IMR-90 (cell line): ENCODE data around the gene BAZ1A. TPM values are rescaled to one million over a fixed set of nuclear protein-coding genes. Genes with fewer than 3 reads are reported as not detected.

Experiments
- ATAC-seq: fragments of 200-7000 bp; cut with Tn5 transposase; 2 replicates; pipeline ENCODE4 v1.9.1; 2020; ENCODE audit warnings: low read depth, mild to moderate bottlenecking, moderate library complexity
- BruUV-seq: library from RNA; stranded (reverse); fragments of 400-500 nt; replicated peaks from 2 replicates; lab custom pipeline; 2021; lab: Mats Ljungman, UMichigan
- CTCF ChIA-PET: fragments of 300-600 bp; formaldehyde crosslinking; extraction: SDS; loops from one replicate; lab custom pipeline; 2021; ENCODE audit warnings: antibody characterized with exemption; lab: Yijun Ruan, JAX
- POLR2A ChIA-PET: fragments of 300-600 bp; sonication (Branson Sonifier 250); formaldehyde crosslinking; loops from one replicate; lab custom pipeline; 2022; ENCODE audit warnings: antibody characterized with exemption; ENCODE audit not compliant: unreplicated experiment; lab: Charles Lee
- DNase-seq: peaks from one replicate; pipeline ENCODE4 v3.0.0; 2013
- H2AFZ ChIP-seq: replicated peaks from 2 replicates; pipeline ENCODE3; 2013; ENCODE audit warnings: low read length, mild to moderate bottlenecking; ENCODE audit not compliant: poor library complexity
- H2AK5ac ChIP-seq: 2 replicates; pipeline ENCODE4 v1.6.1; 2013; ENCODE audit warnings: low read depth, low read length, inconsistent platforms
- H2AK9ac ChIP-seq: replicated peaks from 2 replicates; pipeline ENCODE3; 2013; ENCODE audit warnings: mild to moderate bottlenecking, low read depth, low read length, moderate library complexity; ENCODE audit not compliant: poor library complexity
- H2BK120ac ChIP-seq: 2 replicates; pipeline ENCODE4 v1.6.1; 2013; ENCODE audit warnings: low read depth, low read length, inconsistent platforms
- H2BK15ac ChIP-seq: 3 replicates; pipeline ENCODE4 v1.6.1; 2013; ENCODE audit warnings: low read depth, low read length, inconsistent platforms
- H2BK20ac ChIP-seq: 2 replicates; pipeline ENCODE4 v1.6.1; 2013; ENCODE audit warnings: low read depth, mild to moderate bottlenecking, inconsistent platforms, low read length, moderate library complexity
- H2BK5ac ChIP-seq: 2 replicates; pipeline ENCODE4 v1.6.1; 2013; ENCODE audit warnings: mild to moderate bottlenecking, low read depth, low read length, inconsistent platforms; ENCODE audit not compliant: poor library complexity, severe bottlenecking
- H3K14ac ChIP-seq: replicated peaks from 2 replicates; pipeline ENCODE4 v1.6.1; 2013; ENCODE audit warnings: low read depth, low read length, inconsistent platforms
- H3K18ac ChIP-seq: 2 replicates; pipeline ENCODE4 v1.6.1; 2013; ENCODE audit warnings: low read depth, low read length, control low read depth
- H3K23ac ChIP-seq: 2 replicates; pipeline ENCODE4 v1.6.1; 2013; ENCODE audit warnings: low read depth, low read length, inconsistent platforms
- H3K27ac ChIP-seq: 2 replicates; pipeline ENCODE4 v1.5.1; 2013; ENCODE audit warnings: mild to moderate bottlenecking, control low read depth, low read length; ENCODE audit not compliant: insufficient read depth
- H3K27me3 ChIP-seq: 2 replicates; pipeline ENCODE4 v1.6.1; 2013; ENCODE audit warnings: low read length; ENCODE audit not compliant: control insufficient read depth, insufficient read depth
- H3K36me3 ChIP-seq: 2 replicates; pipeline ENCODE4 v1.6.1; 2013; ENCODE audit warnings: low read length, mixed read lengths; ENCODE audit not compliant: control insufficient read depth, insufficient read depth
- H3K4ac ChIP-seq: 2 replicates; pipeline ENCODE4 v1.6.1; 2013; ENCODE audit warnings: low read depth, low read length, inconsistent platforms
- H3K4me1 ChIP-seq: 2 replicates; pipeline ENCODE4 v1.6.1; 2013; ENCODE audit warnings: low read length, mixed read lengths; ENCODE audit not compliant: control insufficient read depth, insufficient read depth
- H3K4me2 ChIP-seq: 2 replicates; pipeline ENCODE4 v1.6.1; 2013; ENCODE audit warnings: low read depth, mild to moderate bottlenecking, control low read depth, low read length, moderate library complexity
- H3K4me3 ChIP-seq: 2 replicates; pipeline ENCODE4 v1.5.1; 2013; ENCODE audit warnings: low read depth, mild to moderate bottlenecking, control low read depth, low read length, moderate library complexity; ENCODE audit not compliant: insufficient read depth
- H3K56ac ChIP-seq: 2 replicates; pipeline ENCODE4 v1.6.1; 2013; ENCODE audit warnings: low read length, inconsistent platforms; ENCODE audit not compliant: insufficient read depth; ENCODE audit errors: extremely low read depth
- H3K79me1 ChIP-seq, 2 experiments: 2 replicates each; pipeline ENCODE4 v1.6.1; 2013; ENCODE audit warnings: low read length in 2 of 2, inconsistent platforms in 1 of 2, low read depth in 1 of 2
- H3K9ac ChIP-seq: 2 replicates; pipeline ENCODE4 v1.6.1; 2013; ENCODE audit warnings: low read depth, low read length, control low read depth
- H3K9me1 ChIP-seq: 2 replicates; pipeline ENCODE4 v1.6.1; 2013; ENCODE audit warnings: low read length, inconsistent platforms; ENCODE audit not compliant: insufficient read depth
- H3K9me3 ChIP-seq: 2 replicates; pipeline ENCODE4 v1.6.1; 2013; ENCODE audit warnings: low read length; ENCODE audit not compliant: control insufficient read depth, insufficient read depth
- H4K20me1 ChIP-seq: 2 replicates; pipeline ENCODE4 v1.6.1; 2013; ENCODE audit warnings: low read length, inconsistent platforms; ENCODE audit not compliant: insufficient read depth
- H4K5ac ChIP-seq: 2 replicates; pipeline ENCODE4 v1.6.1; 2013; ENCODE audit warnings: mild to moderate bottlenecking, low read depth, low read length, control low read depth
- H4K8ac ChIP-seq, 2 experiments: 2 replicates each; pipeline ENCODE4 v1.6.1; 2013; ENCODE audit warnings: low read depth in 2 of 2, low read length in 2 of 2, control low read depth in 1 of 2, inconsistent platforms in 1 of 2
- H4K91ac ChIP-seq: 2 replicates; pipeline ENCODE4 v1.6.1; 2013; ENCODE audit warnings: low read depth, low read length, inconsistent platforms; ENCODE audit not compliant: insufficient read depth
- BHLHE40 ChIP-seq: fragments of 150-350 bp; IDR thresholded peaks from 2 replicates; pipeline ENCODE4 v1.6.1; 2016; ENCODE audit warnings: mild to moderate bottlenecking, low read depth, low read length
- CHD1 ChIP-seq: IDR thresholded peaks from 2 replicates; pipeline ENCODE4 v1.6.1; 2012; ENCODE audit warnings: low read depth, low read length, improper control_type of control experiment
- CTCF ChIP-seq: conservative IDR thresholded peaks from 2 replicates; pipeline ENCODE4 v1.5.1; 2012; ENCODE audit warnings: mild to moderate bottlenecking, low read depth, low read length, improper control_type of control experiment
- ELK1 ChIP-seq: fragments of 150-350 bp; IDR thresholded peaks from 2 replicates; pipeline ENCODE4 v1.6.1; 2016; ENCODE audit warnings: low read depth, mild to moderate bottlenecking, low read length, moderate library complexity, borderline replicate concordance
- FOS ChIP-seq: fragments of 150-350 bp; IDR thresholded peaks from 2 replicates; pipeline ENCODE4 v1.6.1; 2016; ENCODE audit warnings: low read depth, low read length
- MAFK ChIP-seq: IDR thresholded peaks from 2 replicates; pipeline ENCODE4 v1.6.1; 2012; ENCODE audit warnings: low read depth, low read length, improper control_type of control experiment
- MAZ ChIP-seq: IDR thresholded peaks from 2 replicates; pipeline ENCODE4 v1.6.1; 2012; ENCODE audit warnings: low read depth, mild to moderate bottlenecking, low read length, improper control_type of control experiment, moderate library complexity, borderline replicate concordance
- MXI1 ChIP-seq: IDR thresholded peaks from 2 replicates; pipeline ENCODE4 v1.6.1; 2012; ENCODE audit warnings: low read depth, mild to moderate bottlenecking, low read length, moderate library complexity, borderline replicate concordance
- NFE2L2 ChIP-seq: fragments of 150-350 bp; IDR thresholded peaks from 2 replicates; pipeline ENCODE4 v1.6.1; 2016; ENCODE audit warnings: low read depth, mild to moderate bottlenecking, low read length
- POLR2A ChIP-seq: IDR thresholded peaks from 2 replicates; pipeline ENCODE4 v1.6.1; 2012; ENCODE audit warnings: mild to moderate bottlenecking, low read depth, low read length
- RAD21 ChIP-seq: IDR thresholded peaks from 2 replicates; pipeline ENCODE4 v1.6.1; 2012; ENCODE audit warnings: low read length, improper control_type of control experiment
- RCOR1 ChIP-seq: IDR thresholded peaks from 2 replicates; pipeline ENCODE4 v1.6.1; 2012; ENCODE audit warnings: mild to moderate bottlenecking, low read length, improper control_type of control experiment; ENCODE audit not compliant: insufficient replicate concordance
- RFX5 ChIP-seq: IDR thresholded peaks from 2 replicates; pipeline ENCODE4 v1.8.0; 2012; ENCODE audit warnings: low read depth, mild to moderate bottlenecking, low read length, moderate library complexity
- SMC3 ChIP-seq: fragments of 150-350 bp; IDR thresholded peaks from 2 replicates; pipeline ENCODE4 v1.6.1; 2016; ENCODE audit warnings: low read depth, mild to moderate bottlenecking, antibody characterized with exemption, low read length, moderate library complexity
- USF2 ChIP-seq: fragments of 150-350 bp; IDR thresholded peaks from 2 replicates; pipeline ENCODE4 v1.6.1; 2017; ENCODE audit warnings: mild to moderate bottlenecking, antibody characterized with exemption, low read length, low read depth
- WGBS, 2 experiments: methylation state at CpG; one replicate each; pipeline versions ENCODE4 v1.1.5 to v1.1.7; 2013; ENCODE audit warnings: missing lambda C conversion rate in 2 of 2; ENCODE audit not compliant: insufficient read length in 1 of 2; ENCODE audit errors: extremely low coverage in 2 of 2; 5-methylcytosine and 5-hydroxymethylcytosine counted together
- dilution Hi-C: fragments of 300-500 bp; cut with HindIII; formaldehyde crosslinking; loops from one replicate; pipeline ENCODE4 v1.14.3; 2018; ENCODE audit warnings: low sequenced_read_pairs; ENCODE audit not compliant: unreplicated experiment
- in situ Hi-C: fragments of 300-500 bp; cut with MboI; formaldehyde crosslinking; loops from 3 replicates; pipeline ENCODE4 v1.14.3; 2019; ENCODE audit warnings: low sequenced_read_pairs, inconsistent platforms, mixed read lengths
- intact Hi-C: fragments of 100-400 bp; cut with micrococcal nuclease; formaldehyde crosslinking; loops from 2 replicates; pipeline ENCODE4 v1.10.0; 2022
- polyA plus RNA-seq, 3 experiments: library from polyadenylated mRNA; depleted of rRNA; stranded (reverse); fragments of >200 nt; gene quantifications; 2 replicates each; pipeline ENCODE4 v1.2.3, GENCODE V29; 2012; ENCODE audit warnings: low replicate concordance in 1 of 3
- total RNA-seq: library from RNA; depleted of rRNA; stranded (reverse); fragments of >200 nt; gene quantifications from 2 replicates; pipeline ENCODE4 v1.2.3, GENCODE V29; 2012

BAZ1A gene
- total and polyA plus RNA-seq, 2 of the 4 experiments (the other 2 are of a cell fraction), result 15.3 to 23.8 TPM

DNA sequence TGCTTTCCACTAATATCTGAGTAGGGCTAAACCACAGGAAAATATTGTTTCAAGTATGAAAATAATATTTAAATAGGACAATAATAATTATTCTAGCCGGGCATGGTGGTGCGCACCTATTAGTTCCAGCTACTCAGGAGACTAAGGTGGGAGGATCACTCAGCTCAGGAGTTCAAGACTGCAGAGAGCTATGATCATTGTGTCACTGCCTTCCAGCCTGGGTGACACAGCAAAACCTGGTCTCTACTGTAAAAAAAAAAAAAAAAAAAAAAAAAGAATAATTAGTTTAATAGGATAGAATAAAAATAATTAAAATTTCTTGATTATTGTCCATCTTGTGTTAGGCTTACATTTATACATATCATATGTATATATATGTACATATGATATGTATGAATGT is 38.5 kb upstream of the BAZ1A start:
- no peaks in the 10 kb centered on the region for H4K20me1 ChIP-seq
- no peak overlapping the region for H2BK5ac ChIP-seq
- H4K91ac ChIP-seq, result no peak overlapping the region
- H4K5ac ChIP-seq, result no peak overlapping the region
- no peak overlapping the region for H3K9ac ChIP-seq
- no peaks in the 10 kb centered on the region for H3K36me3 ChIP-seq
- H3K4me1 ChIP-seq, result peaks cover 3% of the 10 kb centered on the region
- H2AFZ ChIP-seq, result no peak overlapping the region
- POLR2A ChIA-PET, result interaction anchor here (0.6 kb wide), 2 partner anchors 16 to 46 kb away, joined by 9 to 15 read pairs; no protein-coding TSS in a partner anchor
- H2AK9ac ChIP-seq, result no peak overlapping the region
- no peak overlapping the region for H3K4ac ChIP-seq
- no CpG with 5 or more reads among the region's 2 CpGs for WGBS, 2 experiments
- H3K27me3 ChIP-seq, result no peaks in the 10 kb centered on the region
- H2BK120ac ChIP-seq, result no peak overlapping the region
- no peak overlapping the region for H2BK20ac ChIP-seq
- no peak overlapping the region for H3K23ac ChIP-seq
- dilution Hi-C loops, result no loop called here
- no peak overlapping the region for H3K27ac ChIP-seq
- H3K4me3 ChIP-seq, result no peak overlapping the region
- intact Hi-C loops, result no loop called here
- H3K18ac ChIP-seq, result no peak overlapping the region
- no peak overlapping the region for H3K14ac ChIP-seq
- H3K9me3 ChIP-seq, result no peaks in the 10 kb centered on the region
- BruUV-seq, result no TSS peak
- ATAC-seq (no peak), DNase-seq (no peak)
- no peak overlapping the region for H3K4me2 ChIP-seq
- no peak for TF ChIP-seq NFE2L2
- TF ChIP-seq MAZ, result no peak
- no peak for TF ChIP-seq SMC3
- TF ChIP-seq FOS, result no peak
- no peak for TF ChIP-seq ELK1
- TF ChIP-seq MAFK, result no peak
- no peak for TF ChIP-seq RAD21
- no peak for TF ChIP-seq CHD1
- no peak for TF ChIP-seq RFX5
- TF ChIP-seq RCOR1, result no peak
- no peak for TF ChIP-seq USF2
- no peak for TF ChIP-seq BHLHE40
- no peak for TF ChIP-seq POLR2A
- no peak for TF ChIP-seq CTCF
- no peak for TF ChIP-seq MXI1
- CTCF ChIA-PET, result no interaction called here
- H3K79me1 ChIP-seq, result no peaks in the 10 kb centered on the region
- H3K56ac ChIP-seq, result no peak overlapping the region
- H2AK5ac ChIP-seq, result no peak overlapping the region; the same call in 1 of the 2 replicates
- H2BK15ac ChIP-seq, result no peak overlapping the region
- H3K9me1 ChIP-seq, result no peaks in the 10 kb centered on the region
- no peak overlapping the region for H4K8ac ChIP-seq
- in situ Hi-C loops, result no loop called here
